Prostate gland (tissue), 2 donors: Measurements from ENCODE around the gene SUSD2.

Source experiments
- CTCF ChIP-seq, 4 experiments: fragments of 200-600 bp in 2 of 4; fragments of 450-650 bp in 2 of 4; sonication (generic) in 2 of 4; IDR thresholded peaks; 1 replicate in 3 of 4; 2 replicates in 1 of 4; pipeline ENCODE4 v1.5.1; 2016 to 2019; ENCODE audit warnings: antibody characterized with exemption in 4 of 4, mild to moderate bottlenecking in 2 of 4, moderate library complexity in 2 of 4
- POLR2A ChIP-seq: fragments of 450-650 bp; IDR thresholded peaks from one replicate; pipeline ENCODE4 v1.6.1; 2016; ENCODE audit warnings: antibody characterized with exemption, mild to moderate bottlenecking
- POLR2AphosphoS5 ChIP-seq: sonication (generic); formaldehyde crosslinking; IDR thresholded peaks from one replicate; pipeline ENCODE4 v1.6.1; 2017; ENCODE audit warnings: antibody characterized with exemption

- TF ChIP-seq CTCF (IDR thresholded peaks at IDR 0.05) (no peak), POLR2AphosphoS5 (no peak), POLR2A (no peak)
Measured at GRCh38 chr22:24180316-24181087, 785 bp upstream of the SUSD2 start.
